K562 (cell line): ENCODE measurements around the gene KLHL22. TPM values are rescaled to one million over a fixed set of nuclear protein-coding genes. Genes with fewer than 3 reads are reported as not detected.

Source experiments
- CBFB ChIP-seq: sonication (generic); formaldehyde crosslinking; IDR thresholded peaks from 2 replicates; pipeline ENCODE4 v1.4.0; 2020; ENCODE audit warnings: mild to moderate bottlenecking, missing genetic modification reagents
- DACH1 ChIP-seq: fragments of 450-650 bp; IDR thresholded peaks from 2 replicates; pipeline ENCODE4 v1.6.1; 2018; ENCODE audit not compliant: partially characterized antibody
- ETS1 ChIP-seq: conservative IDR thresholded peaks from 2 replicates; pipeline ENCODE4 v1.6.1; 2011; ENCODE audit warnings: low read depth, mild to moderate bottlenecking, low read length; ENCODE audit not compliant: control insufficient read depth
- GTF2E2 ChIP-seq: fragments of 200-800 bp; sonication (Bioruptor generic); IDR thresholded peaks from 2 replicates; pipeline ENCODE4 v1.6.1; 2016; ENCODE audit warnings: missing genetic modification characterization, missing compliant biosample characterization
- HNRNPH1 ChIP-seq: fragments of 200-400 bp; formaldehyde crosslinking; optimal IDR thresholded peaks from 2 replicates; pipeline ENCODE3; 2017; ENCODE audit warnings: low read depth, mild to moderate bottlenecking, low read length, moderate library complexity
- MBD1 ChIP-seq: fragments of 250-450 bp; sonication (Bioruptor Pico); IDR thresholded peaks from 2 replicates; pipeline ENCODE4 v1.8.0; 2022; ENCODE audit warnings: inconsistent platforms
- TRIM25 ChIP-seq: fragments of 450-650 bp; IDR thresholded peaks from 2 replicates; pipeline ENCODE4 v1.7.0; 2016; ENCODE audit warnings: borderline replicate concordance
- ZNF318 ChIP-seq, 2 experiments: fragments of 450-650 bp; IDR thresholded peaks; 2 replicates each; pipeline ENCODE4 v1.6.1; 2016; ENCODE audit warnings: mild to moderate bottlenecking in 2 of 2, borderline replicate concordance in 1 of 2, low read depth in 1 of 2, moderate library complexity in 1 of 2
- polyA plus RNA-seq, 8 experiments: library from polyadenylated mRNA; depleted of rRNA in 4 of 8; stranded (reverse) in 5 of 8; unstranded in 3 of 8; fragments of >200 nt; fragmentation: Nextera tagmentation in 2 of 8; fragmentation: Illumina TruSeq in 1 of 8; extraction: Ambion mirVana in 2 of 8; extraction: Trizol in 1 of 8; gene quantifications; 2 replicates each; pipeline versions ENCODE4 v1.2.1 to v1.2.3, GENCODE V29; 2011 to 2014; ENCODE audit warnings: inconsistent platforms in 1 of 8, missing spikeins in 1 of 8
- total RNA-seq, 7 experiments: library from RNA; depleted of rRNA in 6 of 7; stranded (reverse); fragments of >200 nt in 6 of 7; fragmentation: Illumina TruSeq in 2 of 7; extraction: Trizol in 2 of 7; gene quantifications; 2 replicates each; pipeline versions ENCODE4 v1.2.1 to v1.2.3, GENCODE V29; 2011 to 2021; ENCODE audit warnings: low replicate concordance in 1 of 7

The KLHL22 gene
- total and polyA plus RNA-seq, 9 of the 15 experiments (the other 6 are each of a cell fraction or from before 2014, with no cell fraction given): 1.3 to 25.6 (median 15.2) TPM

GRCh38 chr22:20424568-20424931 is 71.0 kb downstream of the KLHL22 start (continued):
- no peak for TF ChIP-seq TRIM25
- TF ChIP-seq MBD1: no peak
- TF ChIP-seq GTF2E2: no peak
- TF ChIP-seq CBFB (CRISPR knock-in tag): 0 out of 2 replicates have a peak, but pooled peaks have one; percentile 26
- no peak for TF ChIP-seq ZNF318 (IDR thresholded peaks at IDR 0.05; ENCODE audit: borderline replicate concordance in 1 of 2, low read depth in 1 of 2)
- TF ChIP-seq DACH1: no peak
- TF ChIP-seq HNRNPH1: no peak
- 0 out of 2 replicates have a peak, but pooled peaks have one; percentile 12 for TF ChIP-seq ETS1
